SJCRH30 (cell line): ENCODE results near the gene HOXB1. TPM values are rescaled to one million over a fixed set of nuclear protein-coding genes. Genes with fewer than 3 reads are reported as not detected.

Experiments
- DNase-seq, 2 experiments: peaks; one replicate each; pipeline ENCODE4 v3.0.0-alpha.2; 2015 to 2020
- H3K27ac ChIP-seq: fragments of 250-450 bp; sonication (Bioruptor Pico); 2 replicates; pipeline ENCODE4 v1.5.1; 2020; ENCODE audit warnings: mild to moderate bottlenecking, moderate library complexity
- H3K27me3 ChIP-seq: fragments of 250-450 bp; sonication (Bioruptor Pico); 2 replicates; pipeline ENCODE4 v1.5.1; 2020; ENCODE audit warnings: mild to moderate bottlenecking, moderate library complexity
- H3K36me3 ChIP-seq: fragments of 250-450 bp; sonication (Bioruptor Pico); 2 replicates; pipeline ENCODE4 v1.5.1; 2020; ENCODE audit warnings: mild to moderate bottlenecking, moderate library complexity
- H3K4me1 ChIP-seq: fragments of 250-450 bp; sonication (Bioruptor Pico); 2 replicates; pipeline ENCODE4 v1.5.1; 2020; ENCODE audit warnings: mild to moderate bottlenecking, moderate library complexity
- H3K4me3 ChIP-seq: fragments of 250-450 bp; sonication (Bioruptor Pico); 2 replicates; pipeline ENCODE4 v1.5.1; 2020; ENCODE audit warnings: mild to moderate bottlenecking, moderate library complexity
- H3K9me3 ChIP-seq: fragments of 250-450 bp; sonication (Bioruptor Pico); replicated peaks from 2 replicates; pipeline ENCODE4 v1.5.1; 2020; ENCODE audit warnings: mild to moderate bottlenecking, moderate library complexity
- total RNA-seq: library from RNA; depleted of rRNA; stranded (reverse); fragments of >200 nt; shearing (Covaris generic); gene quantifications from 2 replicates; pipeline ENCODE4 v1.2.3, GENCODE V29; 2014; rRNA removed

Gene HOXB1
- not detected in 2 replicates for total RNA-seq

DNA sequence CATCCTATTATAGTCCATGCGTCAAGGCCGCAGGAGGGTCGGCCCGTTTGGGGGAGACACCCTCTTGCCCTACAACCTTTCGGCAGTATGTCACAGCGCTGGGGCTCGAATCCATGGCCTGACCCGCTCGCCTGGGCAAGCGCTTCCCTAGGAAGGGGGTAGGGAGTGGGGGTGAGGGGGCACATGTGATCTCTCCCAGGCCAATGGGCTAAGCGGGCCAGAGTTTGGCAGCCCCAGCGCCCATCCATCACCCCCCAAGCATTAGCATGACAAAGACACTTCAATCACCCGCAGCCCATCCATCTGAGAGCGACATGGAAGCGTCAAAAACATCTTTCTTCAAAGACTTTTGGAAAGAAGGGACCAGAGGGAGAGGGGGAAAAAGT is at the start of gene HOXB1:
TSS of gene HOXB1 (minus strand) at position 125 of the 386 bp plus-strand sequence. CDS start at position 18, 107 bp downstream.
- H3K9me3 ChIP-seq = no peaks in the 10 kb centered on the region
- no peak within 1 kb of the TSS for H3K4me3 ChIP-seq
- no peak for DNase-seq
- no peaks in the 10 kb centered on the region for H3K36me3 ChIP-seq
- H3K27ac ChIP-seq = no peak within 1 kb of the TSS
- peaks cover 10% of the 10 kb centered on the region for H3K4me1 ChIP-seq
- H3K27me3 ChIP-seq = no peaks in the 10 kb centered on the region

DNA sequence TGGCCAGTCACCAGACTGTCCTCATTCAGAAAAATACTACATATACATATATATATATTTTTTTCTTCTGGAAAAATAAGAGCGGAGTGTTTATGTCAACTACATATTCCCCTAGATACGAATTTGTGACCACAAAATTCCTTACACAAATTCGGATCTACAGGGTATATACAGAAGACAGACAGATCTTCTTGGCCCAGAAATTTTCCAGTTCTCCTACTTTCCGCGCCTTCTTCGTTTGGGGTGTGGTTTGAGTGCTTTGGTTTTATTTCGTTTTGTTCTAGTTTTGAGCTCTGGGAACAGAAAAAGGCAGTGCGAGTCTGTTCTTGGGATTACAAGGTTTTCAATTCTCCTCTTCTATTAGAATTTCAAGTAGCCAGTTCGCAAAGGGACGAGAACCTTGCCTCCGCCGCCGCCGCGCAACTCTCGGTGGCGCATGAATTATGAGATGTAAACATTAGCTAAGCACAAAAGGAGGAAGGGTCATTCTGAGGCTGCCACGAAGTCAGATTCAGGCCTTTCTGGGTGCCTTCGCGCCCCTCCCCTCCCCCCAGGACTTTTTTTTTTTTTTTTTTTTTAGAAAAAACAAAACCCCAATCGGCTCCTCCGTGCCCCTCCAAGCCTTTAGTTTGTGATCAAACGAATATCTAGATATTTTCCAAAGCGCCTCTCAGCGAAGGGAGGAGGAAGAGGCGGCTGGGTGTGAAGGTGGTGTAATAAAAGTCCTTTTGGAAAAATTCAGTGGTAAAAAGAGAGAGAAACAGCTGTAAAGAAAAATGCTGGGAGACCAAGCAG is 49.1 kb upstream of the HOXB1 start:
- Histone ChIP-seq H3K27me3 (no peaks in the 10 kb centered on the region), H3K36me3 (no peaks in the 10 kb centered on the region), H3K27ac (no peak overlapping the region), H3K4me3 (no peak overlapping the region), H3K4me1 (0 out of 2 replicates have a peak, but pooled peaks cover 4% of the 10 kb centered on the region), H3K9me3 (no peaks in the 10 kb centered on the region)
- DNase-seq = no peak

DNA sequence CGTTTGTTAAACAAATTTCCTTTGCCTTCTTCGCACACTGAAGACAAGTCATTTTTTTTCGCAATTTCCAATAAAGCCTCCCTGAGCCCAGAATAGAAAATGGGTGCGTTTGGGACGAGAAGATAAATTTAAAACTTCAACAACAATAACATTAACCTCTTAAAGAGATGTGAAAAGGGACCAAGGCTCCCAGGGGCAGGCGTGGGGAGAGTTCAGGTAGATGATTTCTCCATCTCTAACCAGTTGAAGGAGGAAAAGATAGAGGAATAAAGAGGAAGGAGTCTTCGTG is 48.6 kb upstream of the HOXB1 start:
- H3K4me3 ChIP-seq = no peak overlapping the region
- no peaks in the 10 kb centered on the region for H3K9me3 ChIP-seq
- no peaks in the 10 kb centered on the region for H3K27me3 ChIP-seq
- H3K36me3 ChIP-seq = no peaks in the 10 kb centered on the region
- 0 out of 2 replicates have a peak, but pooled peaks cover 4% of the 10 kb centered on the region for H3K4me1 ChIP-seq
- H3K27ac ChIP-seq = no peak overlapping the region
- no peak for DNase-seq

DNA sequence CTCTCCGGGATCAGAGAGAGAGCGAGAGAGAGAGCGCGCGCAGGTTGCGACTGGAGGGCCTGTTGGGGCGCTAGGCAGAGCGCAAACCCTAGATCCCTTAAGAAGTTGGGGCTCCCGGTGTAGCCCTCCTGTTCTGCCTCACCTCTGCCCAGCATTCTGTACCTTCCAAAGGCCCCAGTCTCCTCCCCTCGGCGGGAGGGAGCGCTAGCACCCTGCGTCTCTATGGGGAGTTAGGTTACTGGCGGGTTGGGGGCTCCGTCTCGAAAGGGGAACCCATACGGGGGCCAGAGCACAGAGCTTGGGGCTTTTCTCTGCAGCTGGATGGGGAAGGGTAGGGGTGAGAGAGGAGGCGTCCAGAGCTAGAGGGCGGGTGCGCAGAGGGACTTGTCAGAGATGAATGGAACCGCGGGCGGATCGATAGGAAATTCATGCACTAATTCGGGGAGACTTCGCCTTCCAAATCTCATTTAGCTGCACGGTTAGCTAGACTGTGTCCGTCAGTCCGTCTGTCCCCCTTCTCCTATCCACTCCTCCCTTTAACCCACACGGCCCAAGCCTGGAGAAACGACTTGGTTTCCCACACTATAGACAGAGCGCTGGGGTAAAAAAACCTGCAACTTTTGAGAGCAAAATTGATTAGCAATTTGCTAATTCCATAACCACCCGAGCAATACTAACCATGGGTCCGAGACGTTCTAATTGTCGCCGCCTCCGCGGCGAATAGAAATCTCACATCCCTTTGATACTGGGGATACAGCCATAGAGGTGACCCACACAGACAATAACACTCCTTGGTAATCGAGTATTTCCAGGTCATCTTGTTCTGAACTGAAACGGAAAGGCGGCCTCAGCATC is 48.0 kb upstream of the HOXB1 start:
- no peaks in the 10 kb centered on the region for H3K36me3 ChIP-seq
- H3K27me3 ChIP-seq = no peaks in the 10 kb centered on the region
- H3K27ac ChIP-seq = no peak overlapping the region; the same call in 1 of the 2 replicates
- H3K4me1 ChIP-seq = 0 out of 2 replicates have a peak, but pooled peaks cover 4% of the 10 kb centered on the region
- peak overlapping the region; percentile 94 for H3K4me3 ChIP-seq
- H3K9me3 ChIP-seq = no peaks in the 10 kb centered on the region
- no peak for DNase-seq

DNA sequence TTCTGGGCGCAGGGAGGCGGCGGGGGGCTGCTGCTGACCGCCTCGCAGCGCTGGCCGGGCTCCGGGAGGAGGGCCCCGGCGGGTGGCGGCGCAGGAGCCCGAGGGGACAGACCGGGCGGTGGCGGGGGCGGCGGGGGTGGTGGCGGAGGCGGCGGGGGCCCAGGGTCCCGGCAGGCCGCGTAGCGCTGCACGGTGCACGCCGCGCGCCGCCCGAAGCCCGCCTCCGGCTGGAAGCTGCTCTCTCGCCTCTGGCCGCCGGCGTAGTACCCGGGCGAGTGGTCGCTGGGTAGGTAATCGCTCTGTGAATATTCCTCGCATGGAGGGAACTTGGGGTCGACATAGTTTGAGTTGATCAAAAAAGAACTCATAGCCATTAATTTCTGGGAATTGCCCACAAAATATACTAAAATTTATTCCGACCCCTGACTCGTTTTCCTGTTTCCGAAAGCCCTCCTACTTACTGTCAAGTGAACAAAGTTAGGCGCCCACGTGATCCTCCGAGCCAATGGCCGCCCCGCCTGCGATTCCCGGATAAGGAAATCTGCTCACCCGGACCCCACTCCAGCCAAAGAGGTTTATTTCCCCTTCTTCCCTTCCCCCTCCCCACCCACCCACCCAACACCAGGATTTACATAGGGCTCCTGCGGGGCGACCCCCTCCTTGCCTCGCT is 47.3 kb upstream of the HOXB1 start, which contains the start of gene HOXB4:
TSS of gene HOXB4 (minus strand) at position 405 of the 670 bp plus-strand sequence. CDS start at position 374, 31 bp downstream.
- H3K4me3 ChIP-seq = peak within 1 kb of the TSS; percentile 94
- H3K9me3 ChIP-seq = no peaks in the 10 kb centered on the region
- peak; percentile 80 to 82 for DNase-seq
- 0 out of 2 replicates have a peak, but pooled peaks cover 4% of the 10 kb centered on the region for H3K4me1 ChIP-seq
- no peaks in the 10 kb centered on the region for H3K27me3 ChIP-seq
- no peaks in the 10 kb centered on the region for H3K36me3 ChIP-seq
- H3K27ac ChIP-seq = peak within 1 kb of the TSS; percentile 42; the same call in 1 of the 2 replicates

DNA sequence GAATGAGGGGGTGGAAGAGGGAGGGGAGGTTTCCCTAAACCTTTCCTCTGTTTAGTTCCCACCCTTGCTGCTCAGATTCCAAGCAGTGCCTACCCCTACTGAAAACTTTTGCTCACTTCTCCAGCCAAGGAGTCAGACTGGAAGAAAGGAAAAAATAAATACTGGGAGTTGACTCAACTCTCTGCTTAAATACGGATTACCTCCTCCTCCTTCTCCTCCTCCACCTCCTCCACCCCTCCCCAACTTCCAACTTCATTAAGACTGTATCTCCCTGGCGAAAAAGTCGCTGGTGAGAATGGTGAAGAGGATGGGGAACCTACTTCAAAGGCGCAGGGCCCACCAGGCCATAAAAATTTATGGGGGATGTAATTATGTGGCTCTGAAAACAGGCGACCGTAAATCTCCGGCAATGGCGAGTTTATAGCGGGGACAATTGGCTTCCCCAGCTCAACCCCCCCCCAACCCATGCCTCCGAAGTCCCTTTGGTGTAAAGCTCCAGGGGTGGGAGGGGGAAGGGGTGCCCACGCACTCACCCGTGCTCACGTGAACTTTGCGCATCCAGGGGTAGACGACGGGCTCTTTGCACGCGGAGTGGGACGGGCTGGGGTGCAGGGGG is 46.6 kb upstream of the HOXB1 start:
- peak; percentile 34 to 45 for DNase-seq
- no peaks in the 10 kb centered on the region for H3K9me3 ChIP-seq
- no peaks in the 10 kb centered on the region for H3K27me3 ChIP-seq
- H3K27ac ChIP-seq = peak overlapping the region; percentile 33; the same call in 1 of the 2 replicates
- H3K4me3 ChIP-seq = peak overlapping the region; percentile 94
- no peaks in the 10 kb centered on the region for H3K36me3 ChIP-seq
- 0 out of 2 replicates have a peak, but pooled peaks cover 4% of the 10 kb centered on the region for H3K4me1 ChIP-seq

DNA sequence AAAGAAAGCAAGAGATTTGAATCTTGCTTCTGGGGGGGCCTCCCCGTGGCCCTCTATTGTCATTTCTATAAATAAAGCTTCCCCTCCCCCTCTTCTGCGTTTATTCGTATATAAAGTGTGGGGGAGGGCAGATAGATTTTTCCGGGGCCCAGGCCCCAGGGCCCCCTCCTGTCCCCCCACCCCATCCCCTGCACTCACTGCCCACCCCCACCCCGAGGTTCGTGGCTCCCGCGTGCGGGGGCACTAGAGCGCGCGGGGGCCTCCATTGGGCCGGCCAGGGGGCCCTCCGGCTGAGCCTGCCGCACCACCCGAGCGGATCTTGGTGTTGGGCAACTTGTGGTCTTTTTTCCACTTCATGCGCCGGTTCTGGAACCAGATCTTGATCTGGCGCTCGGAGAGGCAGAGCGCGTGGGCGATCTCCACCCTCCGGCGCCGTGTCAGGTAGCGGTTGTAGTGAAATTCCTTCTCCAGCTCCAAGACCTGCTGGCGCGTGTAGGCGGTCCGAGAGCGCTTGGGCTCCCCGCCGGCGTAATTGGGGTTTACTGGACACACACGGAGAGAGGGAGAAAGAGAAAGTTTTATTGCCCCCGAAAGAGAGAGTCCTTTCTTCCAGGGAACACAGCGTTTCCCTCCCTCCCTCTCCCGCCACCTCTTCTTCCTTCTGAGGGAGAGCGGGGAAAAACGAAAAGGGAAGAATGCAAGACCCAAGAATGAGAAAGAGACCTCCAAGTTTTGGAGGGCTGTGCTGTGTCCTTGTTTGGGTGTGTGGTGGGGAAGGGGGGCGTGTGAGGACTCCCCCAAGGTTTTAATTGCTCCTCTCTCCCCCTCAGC is 45.9 kb upstream of the HOXB1 start:
- Histone ChIP-seq H3K36me3 (no peaks in the 10 kb centered on the region), H3K27me3 (no peaks in the 10 kb centered on the region), H3K27ac (no peak overlapping the region), H3K4me3 (peak overlapping the region; percentile 94), H3K4me1 (0 out of 2 replicates have a peak, but pooled peaks cover 4% of the 10 kb centered on the region), H3K9me3 (no peaks in the 10 kb centered on the region)
- DNase-seq = no peak

DNA sequence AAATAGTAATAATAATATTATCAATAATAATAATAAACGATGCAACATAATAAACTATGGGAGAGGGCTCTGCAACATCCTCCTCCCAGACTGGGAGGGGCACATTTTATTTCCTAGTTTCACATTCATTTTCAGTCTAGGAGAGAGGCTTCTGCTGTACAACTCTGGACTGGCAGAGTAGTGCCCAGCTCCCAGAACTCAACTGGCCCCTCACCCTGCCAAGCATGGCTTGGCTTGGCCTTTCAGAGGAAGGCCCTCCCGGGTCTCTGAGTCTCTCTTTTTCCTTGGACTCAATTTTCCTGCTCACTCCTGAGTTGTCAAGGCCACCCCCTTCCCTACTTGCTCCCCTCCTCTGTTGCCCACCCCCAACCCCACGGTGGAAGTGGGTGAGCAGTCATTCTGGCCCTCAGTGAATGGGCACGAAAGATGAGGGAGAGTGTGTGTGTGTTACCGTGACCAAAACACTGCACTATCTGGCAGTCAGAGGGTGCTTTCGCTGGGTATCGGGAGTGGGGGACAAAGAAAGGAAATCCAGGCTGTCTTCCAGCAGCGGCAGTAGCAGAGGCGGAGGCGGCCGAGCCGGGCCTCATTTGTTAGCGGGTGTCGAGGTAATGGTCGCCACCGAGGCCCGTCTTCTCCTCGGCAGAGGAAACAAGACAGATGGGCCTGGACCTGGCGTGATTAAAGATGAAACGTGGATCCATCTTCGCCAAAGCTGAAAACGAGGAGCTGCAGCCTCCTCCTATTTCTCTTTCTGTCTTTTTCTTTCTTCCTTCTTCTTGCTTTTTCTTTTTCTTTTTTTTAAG is 45.1 kb upstream of the HOXB1 start:
- H3K27ac ChIP-seq = no peak overlapping the region
- no peaks in the 10 kb centered on the region for H3K36me3 ChIP-seq
- H3K9me3 ChIP-seq = no peaks in the 10 kb centered on the region
- H3K4me1 ChIP-seq = 0 out of 2 replicates have a peak, but pooled peaks cover 4% of the 10 kb centered on the region
- no peak overlapping the region for H3K4me3 ChIP-seq
- H3K27me3 ChIP-seq = no peaks in the 10 kb centered on the region
- no peak for DNase-seq

DNA sequence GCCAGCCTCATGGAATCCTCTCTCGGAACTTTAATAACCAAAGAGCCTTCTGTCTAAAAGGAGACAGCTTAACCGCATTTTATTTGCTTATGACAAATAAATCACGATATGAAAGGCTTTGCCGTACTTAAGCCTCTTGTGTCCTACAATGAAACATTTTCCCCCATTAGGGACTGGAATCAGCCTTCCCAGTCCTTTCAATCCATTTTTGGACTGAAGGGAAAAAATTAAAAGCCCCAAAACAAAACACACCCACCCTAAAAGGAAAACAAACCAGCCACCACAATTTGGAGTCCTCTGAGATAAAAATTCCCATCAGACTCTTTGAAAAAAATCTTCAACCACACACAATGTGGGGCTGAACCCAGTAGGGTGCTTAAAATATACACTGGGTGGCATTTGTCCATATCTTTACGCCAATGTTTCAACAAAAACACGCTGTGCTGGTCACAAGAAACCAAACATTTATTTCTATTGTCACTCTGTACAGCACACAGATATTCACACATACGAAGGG is 44.3 kb upstream of the HOXB1 start:
- 0 out of 2 replicates have a peak, but pooled peaks cover 4% of the 10 kb centered on the region for H3K4me1 ChIP-seq
- H3K27ac ChIP-seq = no peak overlapping the region
- H3K9me3 ChIP-seq = no peaks in the 10 kb centered on the region
- no peaks in the 10 kb centered on the region for H3K27me3 ChIP-seq
- DNase-seq = no peak
- no peaks in the 10 kb centered on the region for H3K36me3 ChIP-seq
- no peak overlapping the region for H3K4me3 ChIP-seq

DNA sequence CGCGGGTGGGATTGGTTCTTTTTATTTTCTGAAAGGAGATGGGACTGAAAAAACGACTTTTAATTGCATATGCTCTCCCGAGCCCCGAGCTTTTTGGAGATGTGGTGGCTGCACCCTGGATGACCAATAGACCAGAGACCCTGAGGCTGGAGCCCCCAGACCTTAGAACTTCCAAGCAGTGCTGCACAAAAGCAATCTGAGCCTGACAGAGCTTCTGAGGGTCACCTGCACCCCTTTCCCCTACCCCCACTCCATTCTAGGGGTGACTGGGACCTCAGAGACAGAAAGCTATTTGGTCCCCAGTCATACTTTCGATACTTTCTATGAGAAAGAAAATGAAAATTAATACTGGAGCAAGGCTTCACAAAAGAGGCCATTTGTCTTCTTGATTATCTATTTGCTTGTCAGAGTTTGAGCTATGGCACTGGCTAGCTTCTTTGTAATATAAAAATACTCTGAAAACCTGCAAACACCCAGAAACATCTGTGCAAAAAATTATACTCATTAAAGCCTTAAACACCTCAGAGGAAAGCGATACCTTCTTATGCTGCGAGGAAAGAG is 43.8 kb upstream of the HOXB1 start:
- Histone ChIP-seq H3K4me1 (0 out of 2 replicates have a peak, but pooled peaks cover 4% of the 10 kb centered on the region), H3K27me3 (no peaks in the 10 kb centered on the region), H3K4me3 (no peak overlapping the region), H3K36me3 (no peaks in the 10 kb centered on the region), H3K9me3 (no peaks in the 10 kb centered on the region), H3K27ac (no peak overlapping the region)
- no peak for DNase-seq

DNA sequence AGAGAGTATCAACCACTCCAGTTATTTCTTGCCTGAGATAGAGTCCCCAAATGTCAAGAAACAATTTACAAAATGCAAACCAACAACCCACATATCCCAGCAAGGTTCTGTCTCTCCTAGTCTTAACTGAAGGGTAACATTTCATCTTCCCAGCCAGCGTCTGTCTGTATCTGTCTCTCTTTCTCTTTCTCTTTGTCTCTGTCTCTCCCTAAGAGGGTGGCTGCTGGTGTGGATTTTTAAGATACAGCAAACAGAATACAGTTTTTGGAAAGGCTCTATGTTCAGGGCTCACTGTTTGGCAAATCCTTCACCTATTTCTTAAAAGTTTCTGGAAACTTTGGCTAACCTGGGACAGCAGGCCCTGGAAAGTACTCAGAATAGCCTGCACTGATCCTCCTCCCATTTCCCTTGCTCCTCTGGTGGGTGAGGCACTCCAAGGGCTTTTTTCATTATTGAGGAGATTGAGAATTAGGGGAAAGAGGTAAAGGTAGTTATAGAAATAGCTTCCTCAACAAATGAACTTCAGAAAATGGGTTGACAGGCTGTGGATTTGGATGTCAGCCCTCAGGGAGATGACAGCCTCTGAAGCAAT is 41.1 kb upstream of the HOXB1 start:
- Histone ChIP-seq H3K27ac (no peak overlapping the region), H3K27me3 (no peaks in the 10 kb centered on the region), H3K9me3 (no peaks in the 10 kb centered on the region), H3K4me3 (no peak overlapping the region), H3K4me1 (0 out of 2 replicates have a peak, but pooled peaks cover 6% of the 10 kb centered on the region), H3K36me3 (no peaks in the 10 kb centered on the region)
- no peak for DNase-seq
